K562 (cell line): Measurements from ENCODE around the gene SGK1. TPM values are rescaled to one million over a fixed set of nuclear protein-coding genes. Genes with fewer than 3 reads are reported as not detected.

Source experiments
- ADNP ChIP-seq: fragments of 200-800 bp; sonication (Bioruptor generic); IDR thresholded peaks from 2 replicates; pipeline ENCODE4 v1.6.1; 2016; ENCODE audit warnings: missing genetic modification characterization, missing compliant biosample characterization
- ARID2 ChIP-seq: fragments of 450-650 bp; IDR thresholded peaks from 2 replicates; pipeline ENCODE4 v1.6.1; 2017; ENCODE audit warnings: antibody characterized with exemption, mild to moderate bottlenecking
- CTCFL ChIP-seq: IDR thresholded peaks from 2 replicates; pipeline ENCODE4 v1.6.1; 2011; ENCODE audit warnings: borderline replicate concordance, low read depth, mild to moderate bottlenecking, moderate library complexity, low read length; ENCODE audit not compliant: insufficient read depth, poor library complexity, severe bottlenecking
- CXXC5 ChIP-seq: fragments of 250-450 bp; sonication (Bioruptor Pico); IDR thresholded peaks from 2 replicates; pipeline ENCODE4 v1.8.0; 2022; ENCODE audit warnings: inconsistent platforms, mild to moderate bottlenecking, moderate library complexity
- DPF2 ChIP-seq: fragments of 450-650 bp; IDR thresholded peaks from 2 replicates; pipeline ENCODE4 v1.6.1; 2016
- FOS ChIP-seq: IDR thresholded peaks from 3 replicates; pipeline ENCODE4 v1.6.1; 2011; ENCODE audit not compliant: insufficient read length; ENCODE audit errors: extremely low read depth
- FOSL1 ChIP-seq: fragments of 200-800 bp; sonication (Bioruptor generic); conservative IDR thresholded peaks from 2 replicates; pipeline ENCODE4 v1.6.1; 2016; ENCODE audit warnings: missing genetic modification characterization, missing compliant biosample characterization
- GTF2E2 ChIP-seq: fragments of 200-800 bp; sonication (Bioruptor generic); IDR thresholded peaks from 2 replicates; pipeline ENCODE4 v1.6.1; 2016; ENCODE audit warnings: missing genetic modification characterization, missing compliant biosample characterization
- MAZ ChIP-seq, 2 experiments: fragments of 450-650 bp in 1 of 2; sonication (generic) in 1 of 2; formaldehyde crosslinking; IDR thresholded peaks in 1 of 2; conservative IDR thresholded peaks in 1 of 2; 2 replicates each; pipeline versions ENCODE4 v1.4.0 to v1.5.0; 2020; ENCODE audit warnings: mild to moderate bottlenecking in 1 of 2, missing genetic modification reagents in 1 of 2
- MBD1 ChIP-seq: fragments of 250-450 bp; sonication (Bioruptor Pico); IDR thresholded peaks from 2 replicates; pipeline ENCODE4 v1.8.0; 2022; ENCODE audit warnings: inconsistent platforms
- MCM2 ChIP-seq: fragments of 450-650 bp; IDR thresholded peaks from 2 replicates; pipeline ENCODE4 v1.6.1; 2017; ENCODE audit warnings: low read depth, mild to moderate bottlenecking
- MCM5 ChIP-seq: fragments of 450-650 bp; IDR thresholded peaks from 2 replicates; pipeline ENCODE4 v1.6.1; 2016; ENCODE audit warnings: low read depth
- MTA1 ChIP-seq: fragments of 450-650 bp; IDR thresholded peaks from 2 replicates; pipeline ENCODE4 v1.6.1; 2017; ENCODE audit warnings: borderline replicate concordance
- POLR2AphosphoS2 ChIP-seq: IDR thresholded peaks from 2 replicates; pipeline ENCODE4 v1.6.1; 2012; ENCODE audit warnings: low read length, improper control_type of control experiment
- POLR2H ChIP-seq: IDR thresholded peaks from 2 replicates; pipeline ENCODE4 v1.6.1; 2016; ENCODE audit warnings: missing genetic modification characterization, low read depth, mild to moderate bottlenecking, control low read depth, missing compliant biosample characterization, moderate library complexity
- POU5F1 ChIP-seq: fragments of 150-350 bp; IDR thresholded peaks from 2 replicates; pipeline ENCODE4 v1.6.1; 2014; ENCODE audit warnings: borderline replicate concordance, low read length, low read depth, mild to moderate bottlenecking; ENCODE audit not compliant: partially characterized antibody
- PPARD ChIP-seq: fragments of 250-450 bp; sonication (Bioruptor Pico); IDR thresholded peaks from 2 replicates; pipeline ENCODE4 v1.8.0; 2022; ENCODE audit warnings: inconsistent platforms, mild to moderate bottlenecking, moderate library complexity
- RAD51 ChIP-seq: fragments of 450-650 bp; IDR thresholded peaks from 2 replicates; pipeline ENCODE4 v1.7.1; 2016; ENCODE audit warnings: low read depth, mild to moderate bottlenecking, borderline replicate concordance
- RUNX1 ChIP-seq: sonication (generic); IDR thresholded peaks from 2 replicates; pipeline ENCODE4 v1.6.1; 2016; ENCODE audit warnings: antibody characterized with exemption, low read depth
- SIN3A ChIP-seq, 2 experiments: fragments of 150-350 bp in 1 of 2; IDR thresholded peaks; 2 replicates each; pipeline ENCODE4 v1.6.1; 2011 to 2016; ENCODE audit warnings: borderline replicate concordance in 2 of 2, low read depth in 2 of 2, low read length in 2 of 2, mild to moderate bottlenecking in 2 of 2, moderate library complexity in 2 of 2; ENCODE audit not compliant: control insufficient read depth in 1 of 2
- ZBTB33 ChIP-seq: sonication (generic); formaldehyde crosslinking; IDR thresholded peaks from 2 replicates; pipeline ENCODE4 v1.8.1; 2023; ENCODE audit warnings: mild to moderate bottlenecking, missing genetic modification reagents
- ZBTB7A ChIP-seq: IDR thresholded peaks from 2 replicates; pipeline ENCODE4 v1.6.1; 2011; ENCODE audit warnings: low read depth, mild to moderate bottlenecking, low read length, moderate library complexity, borderline replicate concordance; ENCODE audit not compliant: control insufficient read depth
- ZNF175 ChIP-seq: fragments of 200-800 bp; sonication (Bioruptor generic); IDR thresholded peaks from 2 replicates; pipeline ENCODE4 v1.6.1; 2016; ENCODE audit warnings: low read depth, mild to moderate bottlenecking, missing genetic modification characterization, missing compliant biosample characterization
- polyA plus RNA-seq, 8 experiments: library from polyadenylated mRNA; depleted of rRNA in 4 of 8; stranded (reverse) in 5 of 8; unstranded in 3 of 8; fragments of >200 nt; fragmentation: Nextera tagmentation in 2 of 8; fragmentation: Illumina TruSeq in 1 of 8; extraction: Ambion mirVana in 2 of 8; extraction: Trizol in 1 of 8; gene quantifications; 2 replicates each; pipeline versions ENCODE4 v1.2.1 to v1.2.3, GENCODE V29; 2011 to 2014; ENCODE audit warnings: inconsistent platforms in 1 of 8, missing spikeins in 1 of 8
- total RNA-seq, 7 experiments: library from RNA; depleted of rRNA in 6 of 7; stranded (reverse); fragments of >200 nt in 6 of 7; fragmentation: Illumina TruSeq in 2 of 7; extraction: Trizol in 2 of 7; gene quantifications; 2 replicates each; pipeline versions ENCODE4 v1.2.1 to v1.2.3, GENCODE V29; 2011 to 2021; ENCODE audit warnings: low replicate concordance in 1 of 7

SGK1 gene
- total and polyA plus RNA-seq, 9 of the 15 experiments (the other 6 are each of a cell fraction or from before 2014, with no cell fraction given) = 3.5 to 7.2 (median 3.9) TPM

GRCh38 chr6:134147034-134147533 lies 170.8 kb downstream of the SGK1 start (continued):
- TF ChIP-seq CTCFL (no peak), ZNF175 (CRISPR knock-in tag) (no peak), POLR2H (tag) (no peak), MAZ (CRISPR knock-in tag; conservative IDR thresholded peaks at IDR 0.05 in 1 of 2, IDR thresholded peaks at IDR 0.05 in 1 of 2) (no peak; a peak in 1 of 4 replicates), DPF2 (peak; percentile 37; the same call in 1 of the 2 replicates), GTF2E2 (tag) (no peak), RAD51 (no peak), ZBTB7A (no peak), FOS (no peak), ADNP (no peak), ZBTB33 (CRISPR knock-in tag) (no peak), CXXC5 (CRISPR knock-in tag) (0 out of 2 replicates have a peak, but pooled peaks have one; percentile 37), POLR2AphosphoS2 (no peak), MCM5 (no peak), POU5F1 (no peak), ARID2 (no peak), MBD1 (CRISPR knock-in tag) (no peak), SIN3A (IDR thresholded peaks at IDR 0.05; ENCODE audit: borderline replicate concordance in 2 of 2, control insufficient read depth in 1 of 2, low read depth in 2 of 2, low read length in 2 of 2) (no peak), PPARD (CRISPR knock-in tag) (no peak), MTA1 (no peak), FOSL1 (peak; percentile 64; the same call in 1 of the 2 replicates), MCM2 (no peak), RUNX1 (no peak)
